Mesothelial cell of epicardium (in vitro differentiated cells): ENCODE data around the gene LRRC72. TPM values are rescaled to one million over a fixed set of nuclear protein-coding genes. Genes with fewer than 3 reads are reported as not detected.
"Not testable (repeated sequence)": the region's sequence is repeated elsewhere in the genome, so short reads cannot be mapped to it uniquely, and the experiment has no call there.

ENCODE experiments used
- DNase-seq, 2 experiments: peaks; one replicate each; pipeline ENCODE4 v3.0.0; 2021; ENCODE audit warnings: low spot score in 2 of 2; ENCODE audit not compliant: unreplicated experiment in 2 of 2
- H3K27ac Mint-ChIP-seq: 2 replicates; pipeline ENCODE4 v1.8.0; 2021; ENCODE audit warnings: mixed read lengths
- H3K27me3 Mint-ChIP-seq: 2 replicates; pipeline ENCODE4 v1.8.0; 2021; ENCODE audit warnings: low read depth, mixed read lengths
- H3K36me3 Mint-ChIP-seq: 2 replicates; pipeline ENCODE4 v1.8.0; 2021; ENCODE audit warnings: mixed read lengths
- H3K4me1 Mint-ChIP-seq: 2 replicates; pipeline ENCODE4 v1.8.0; 2021; ENCODE audit warnings: mixed read lengths
- H3K4me3 Mint-ChIP-seq: 2 replicates; pipeline ENCODE4 v1.8.0; 2021; ENCODE audit warnings: mild to moderate bottlenecking, moderate library complexity, mixed read lengths
- H3K9me3 Mint-ChIP-seq: 2 replicates; pipeline ENCODE4 v1.8.0; 2021; ENCODE audit warnings: mixed read lengths
- CTCF ChIP-seq: fragments of 200-600 bp; sonication (generic); IDR thresholded peaks from one replicate; pipeline ENCODE4 v1.5.0; 2021; ENCODE audit warnings: antibody characterized with exemption; ENCODE audit not compliant: unreplicated experiment
- total RNA-seq: library from RNA; stranded (reverse); gene quantifications from 3 replicates; pipeline ENCODE4 v1.2.1, GENCODE V29; 2021

LRRC72 gene
- total RNA-seq, 1 donor from 2014 or later: not detected

DNA sequence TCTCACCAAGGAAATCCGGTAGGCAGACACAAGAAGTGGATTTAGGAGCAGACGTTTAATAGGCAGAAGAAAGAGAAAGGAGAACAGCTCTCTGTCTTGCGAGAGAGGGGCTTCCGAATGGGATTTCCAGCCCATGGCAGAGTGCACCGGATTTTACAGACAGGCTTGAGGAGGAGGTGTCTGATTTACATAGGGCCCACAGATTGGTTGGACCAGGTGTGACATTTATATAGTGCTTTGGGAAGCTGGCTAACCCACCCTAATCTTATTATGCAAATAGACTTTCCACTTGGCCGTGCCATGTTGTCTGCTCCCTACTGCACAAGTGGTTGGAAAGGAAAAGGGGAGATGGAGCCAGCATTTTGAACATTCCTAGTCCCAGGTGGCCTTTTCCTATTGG lies 61.2 kb downstream of the LRRC72 start:
- DNase-seq: no peak
- H3K27ac Mint-ChIP-seq: no peak overlapping the region
- H3K36me3 Mint-ChIP-seq: peaks cover 4% of the 10 kb centered on the region
- peaks cover 9% of the 10 kb centered on the region for H3K9me3 Mint-ChIP-seq
- peaks cover 4% of the 10 kb centered on the region for H3K4me1 Mint-ChIP-seq
- TF ChIP-seq CTCF: no peak
- H3K27me3 Mint-ChIP-seq: no peaks in the 10 kb centered on the region
- H3K4me3 Mint-ChIP-seq: no peak overlapping the region

GRCh38 chr7:16589881-16590280 lies 63.3 kb downstream of the LRRC72 start:
- peaks cover 7% of the 10 kb centered on the region for H3K36me3 Mint-ChIP-seq
- DNase-seq: no peak
- peaks cover 7% of the 10 kb centered on the region for H3K4me1 Mint-ChIP-seq
- H3K27ac Mint-ChIP-seq: no peak overlapping the region
- peaks cover 9% of the 10 kb centered on the region for H3K9me3 Mint-ChIP-seq
- H3K4me3 Mint-ChIP-seq: no peak overlapping the region
- no peak for TF ChIP-seq CTCF
- H3K27me3 Mint-ChIP-seq: no peaks in the 10 kb centered on the region

DNA sequence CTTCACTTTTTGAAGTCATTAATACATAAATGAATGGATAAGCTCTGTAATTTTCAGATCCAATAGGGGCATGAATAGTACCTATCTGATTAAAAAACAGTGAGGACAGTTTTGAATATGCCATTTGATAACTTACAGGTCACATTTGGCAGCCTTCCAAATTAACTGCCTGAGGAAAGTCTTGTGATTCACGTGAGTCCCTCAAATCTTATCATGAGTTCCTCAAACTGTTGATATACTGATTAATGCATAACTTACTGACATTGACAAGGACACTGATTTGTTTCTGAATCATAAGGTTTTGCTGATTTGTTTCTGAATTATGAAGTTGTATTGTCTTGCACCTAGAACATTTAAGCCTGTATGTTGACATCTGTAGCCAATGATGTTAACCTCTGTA lies 63.8 kb downstream of the LRRC72 start:
- peaks cover 7% of the 10 kb centered on the region for H3K36me3 Mint-ChIP-seq
- no peak for TF ChIP-seq CTCF
- no peaks in the 10 kb centered on the region for H3K27me3 Mint-ChIP-seq

GRCh38 chr7:16592395-16592794 lies 65.8 kb downstream of the LRRC72 start:
- no peak overlapping the region for H3K4me3 Mint-ChIP-seq
- no peak overlapping the region for H3K27ac Mint-ChIP-seq
- peaks cover 3% of the 10 kb centered on the region for H3K36me3 Mint-ChIP-seq
- DNase-seq: no peak
- no peaks in the 10 kb centered on the region for H3K27me3 Mint-ChIP-seq
- peaks cover 14% of the 10 kb centered on the region for H3K4me1 Mint-ChIP-seq
- H3K9me3 Mint-ChIP-seq: peaks cover 3% of the 10 kb centered on the region
- no peak for TF ChIP-seq CTCF

More for the DNA sequence above, 63.8 kb downstream of the LRRC72 start:
- DNase-seq: no peak
- H3K4me1 Mint-ChIP-seq: peaks cover 9% of the 10 kb centered on the region
- H3K27ac Mint-ChIP-seq: no peak overlapping the region
- no peak overlapping the region for H3K4me3 Mint-ChIP-seq
- peaks cover 9% of the 10 kb centered on the region for H3K9me3 Mint-ChIP-seq

DNA sequence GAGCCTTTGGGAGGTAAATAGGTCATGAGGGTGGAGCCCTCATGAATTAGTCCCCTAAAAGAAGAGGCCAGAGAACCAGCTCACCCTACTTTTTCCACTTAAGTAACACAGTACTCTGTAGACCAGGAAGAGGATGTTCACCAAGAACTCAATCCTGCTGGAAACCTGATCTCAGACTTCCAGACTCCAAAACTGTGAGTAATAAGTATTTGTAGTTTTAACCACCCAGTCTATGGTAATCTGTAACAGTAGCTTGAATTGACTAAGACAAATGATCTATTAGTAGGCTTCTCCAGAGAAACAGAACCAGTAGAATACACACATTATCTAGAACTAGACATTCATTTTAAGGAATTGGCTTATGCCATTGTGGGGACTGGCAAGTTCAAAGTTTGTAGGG lies 67.4 kb downstream of the LRRC72 start:
- TF ChIP-seq CTCF: no peak
- Mint-ChIP-seq H3K4me3 (no peak overlapping the region), H3K9me3 (peaks cover 3% of the 10 kb centered on the region), H3K36me3 (peaks cover 3% of the 10 kb centered on the region), H3K27me3 (no peaks in the 10 kb centered on the region), H3K4me1 (peaks cover 25% of the 10 kb centered on the region), H3K27ac (no peak overlapping the region)
- DNase-seq: no peak

DNA sequence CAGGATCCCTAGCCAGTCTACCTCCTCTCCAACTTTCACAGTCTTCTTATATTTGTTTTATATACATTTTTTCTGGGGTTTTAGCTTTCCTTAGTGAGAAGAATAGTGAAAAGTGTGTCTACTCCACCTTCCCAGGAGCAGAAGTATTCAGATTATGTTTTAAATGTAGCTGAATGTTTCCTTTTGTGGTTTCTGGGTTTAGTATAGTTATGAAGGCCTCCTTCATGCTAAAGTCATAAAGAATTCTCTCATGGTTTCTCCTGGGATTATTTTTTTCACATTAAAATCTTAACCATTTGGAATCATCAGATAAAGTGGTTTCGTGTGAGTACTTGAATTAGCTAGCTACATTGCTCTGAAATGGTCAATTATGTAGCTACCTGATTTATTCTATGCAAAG lies 68.1 kb downstream of the LRRC72 start:
- H3K27me3 Mint-ChIP-seq: no peaks in the 10 kb centered on the region
- no peak for DNase-seq
- H3K4me1 Mint-ChIP-seq: peaks cover 25% of the 10 kb centered on the region
- no peak for TF ChIP-seq CTCF
- H3K4me3 Mint-ChIP-seq: no peak overlapping the region
- peaks cover 4% of the 10 kb centered on the region for H3K36me3 Mint-ChIP-seq
- no peak overlapping the region for H3K27ac Mint-ChIP-seq
- peaks cover 3% of the 10 kb centered on the region for H3K9me3 Mint-ChIP-seq

- H3K9me3 Mint-ChIP-seq, H3K27me3 Mint-ChIP-seq, H3K4me3 Mint-ChIP-seq, H3K36me3 Mint-ChIP-seq, DNase-seq: not testable (repeated sequence)
- peaks cover 23% of the 10 kb centered on the region for H3K4me1 Mint-ChIP-seq
- peak overlapping the region; percentile 39 for H3K27ac Mint-ChIP-seq
Measured at GRCh38 chr7:16595596-16595995, 69.0 kb downstream of the LRRC72 start.
